Activated CD4-positive, alpha-beta T cell treated with anti-CD3 and anti-CD28 coated beads, Interleukin-2, Interleukin-4, amounts not matched to agents 100 ng/mL and 50 ng/mL, durations not matched to agents 16 hours and 8 hours (primary cell): Measurements from ENCODE around the gene MAPKAPK2.

Experiments
- DNase-seq: peaks from one replicate; pipeline ENCODE4 v3.0.0-alpha.2; 2020; ENCODE audit warnings: low spot score

Gene MAPKAPK2

DNA sequence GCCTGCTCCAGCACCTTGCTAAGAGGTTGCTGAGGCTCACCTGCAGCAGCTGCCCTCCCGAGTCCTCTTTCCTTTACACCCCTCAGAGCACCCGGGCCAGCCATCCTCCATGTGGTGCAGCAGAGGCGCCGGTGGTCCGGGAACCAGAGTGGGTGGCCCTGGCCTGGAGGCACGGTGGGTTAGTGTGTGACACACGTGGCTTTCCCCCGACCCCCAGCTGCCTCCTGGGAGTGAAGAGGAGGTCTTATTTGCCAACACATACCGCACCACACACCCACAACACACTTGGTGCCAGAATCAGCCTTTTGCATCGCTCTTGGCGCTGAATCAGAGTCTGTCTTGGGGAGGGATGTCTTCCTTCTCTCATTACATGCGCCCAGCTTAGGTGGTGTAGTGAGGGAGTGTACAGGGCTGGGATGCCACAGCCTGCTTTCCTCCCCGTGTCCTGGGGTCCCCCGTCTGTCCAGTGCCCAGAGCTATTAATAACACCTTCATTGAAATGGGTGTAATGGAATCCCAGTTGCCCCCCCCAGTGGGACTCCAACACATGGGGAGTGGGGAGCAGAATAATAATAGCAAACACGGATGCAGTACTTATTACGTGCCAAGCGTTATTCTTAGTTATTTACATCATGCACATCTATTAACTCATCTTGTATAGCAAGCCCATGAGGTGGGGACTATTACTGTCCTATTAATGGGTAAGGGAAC, 38.2 kb downstream of the MAPKAPK2 start:
- DNase-seq: no peak

- DNase-seq: no peak
These were observed 38.7 kb downstream of the MAPKAPK2 start for GRCh38 chr1:206723462-206723804.

DNA sequence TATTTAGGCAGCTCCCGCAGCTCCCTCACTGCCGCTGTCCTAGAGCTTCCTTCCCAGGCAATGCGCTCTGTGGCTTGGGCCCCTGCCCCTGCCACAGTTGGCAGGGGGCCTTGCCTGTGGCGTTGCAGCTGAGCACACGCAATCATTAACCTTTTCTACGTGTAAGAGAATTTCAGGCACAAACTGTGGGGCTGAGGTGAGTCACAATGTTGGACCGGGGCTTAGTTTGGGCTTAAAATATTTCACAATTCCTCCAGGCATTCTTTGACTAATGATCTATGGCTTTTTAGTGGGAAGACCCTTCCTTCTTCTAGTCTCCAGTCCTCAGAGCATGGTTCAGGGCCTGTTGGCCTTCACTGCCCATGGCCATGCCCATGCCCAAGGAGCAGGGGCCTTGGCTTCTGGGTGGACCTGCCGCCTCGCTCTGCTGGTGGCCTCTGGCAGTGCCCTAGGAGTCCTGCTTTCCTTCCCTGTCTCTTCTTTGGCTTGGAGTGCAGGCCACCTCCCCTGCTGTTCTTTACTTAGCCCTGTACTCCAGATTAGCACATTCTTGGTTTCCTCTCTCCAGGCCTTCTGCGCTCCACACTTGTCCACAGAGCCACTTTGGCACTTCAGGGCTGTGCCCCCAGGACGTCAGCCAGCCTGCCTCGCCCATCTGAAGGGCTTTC, 39.2 kb downstream of the MAPKAPK2 start:
- no peak for DNase-seq

DNA sequence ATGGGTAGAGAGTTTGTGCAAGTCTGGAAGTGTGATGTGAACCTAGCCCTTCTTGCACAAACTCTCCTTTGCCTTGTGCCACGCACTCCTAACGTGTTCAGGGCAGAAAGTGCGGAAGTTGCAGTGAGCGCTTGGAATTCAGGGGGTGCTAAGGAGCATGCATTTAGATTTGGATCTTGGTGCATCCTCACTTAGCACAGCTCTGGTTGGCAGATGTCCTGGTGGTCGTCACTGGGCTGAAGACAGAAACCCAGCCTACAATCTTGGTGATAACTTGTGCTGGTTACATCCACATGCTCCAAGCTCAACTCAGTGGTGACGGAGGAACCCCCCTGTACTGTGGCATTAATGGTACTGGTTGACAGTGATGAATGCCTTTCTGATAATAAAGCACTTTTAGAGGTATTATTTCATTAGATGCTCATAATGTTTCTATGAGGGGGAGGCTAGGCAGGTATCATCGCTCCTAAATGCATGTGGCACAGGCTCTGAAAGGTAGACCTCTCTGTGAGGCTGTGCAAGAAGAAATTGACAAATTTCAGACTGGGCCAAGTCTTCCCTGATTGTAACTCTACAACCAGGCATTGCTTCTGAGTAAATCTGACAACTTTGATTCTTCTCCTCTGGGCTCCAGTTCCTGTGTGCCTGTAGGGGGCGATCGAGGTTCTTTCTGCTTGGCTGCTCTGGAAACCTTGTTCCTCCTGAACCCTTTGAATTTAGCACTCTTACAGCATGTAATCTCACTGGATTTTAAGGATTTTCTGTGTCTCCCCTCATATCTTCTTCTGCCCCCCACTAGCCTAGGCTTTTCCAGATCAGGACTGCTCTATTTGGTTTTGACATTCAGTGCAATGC, 40.6 kb downstream of the MAPKAPK2 start:
- DNase-seq: peak; percentile 68

DNA sequence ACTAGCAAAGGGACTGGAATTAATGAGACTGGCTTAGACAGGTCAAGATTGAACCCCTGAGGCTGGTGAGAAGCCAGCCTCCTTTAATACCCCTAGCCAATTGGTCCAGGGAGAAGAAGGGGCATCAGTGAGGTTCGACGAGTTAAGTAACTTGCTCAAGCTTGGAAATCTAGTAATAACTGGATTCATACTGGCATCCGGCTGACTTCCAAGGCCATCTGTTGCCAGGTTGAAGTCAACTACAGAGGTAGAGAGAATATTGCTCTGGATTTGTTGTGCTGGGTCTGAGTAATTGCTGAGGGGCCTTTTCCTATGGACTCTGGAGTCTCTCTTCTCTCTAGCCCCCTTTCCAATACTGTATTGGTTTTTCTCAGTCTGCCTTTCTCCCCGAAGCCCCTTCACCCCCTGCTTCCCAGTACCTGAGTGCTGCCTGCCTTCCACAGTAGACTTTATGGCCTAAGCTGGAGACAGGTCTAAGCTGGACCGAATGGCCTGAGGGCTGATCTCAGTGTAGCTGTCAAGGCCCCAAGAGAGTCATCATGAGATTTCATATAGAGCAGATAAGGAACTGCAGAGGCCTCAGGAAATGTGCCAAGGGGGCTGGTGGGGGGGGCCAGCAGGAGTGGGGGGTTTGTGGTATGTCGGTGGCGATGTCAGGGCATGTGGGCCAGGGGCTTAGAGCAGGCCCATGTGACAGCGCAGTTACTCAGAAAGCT, 43.4 kb downstream of the MAPKAPK2 start:
- no peak for DNase-seq

- no peak for DNase-seq
These were observed 43.9 kb downstream of the MAPKAPK2 start for GRCh38 chr1:206728697-206728987.

DNA sequence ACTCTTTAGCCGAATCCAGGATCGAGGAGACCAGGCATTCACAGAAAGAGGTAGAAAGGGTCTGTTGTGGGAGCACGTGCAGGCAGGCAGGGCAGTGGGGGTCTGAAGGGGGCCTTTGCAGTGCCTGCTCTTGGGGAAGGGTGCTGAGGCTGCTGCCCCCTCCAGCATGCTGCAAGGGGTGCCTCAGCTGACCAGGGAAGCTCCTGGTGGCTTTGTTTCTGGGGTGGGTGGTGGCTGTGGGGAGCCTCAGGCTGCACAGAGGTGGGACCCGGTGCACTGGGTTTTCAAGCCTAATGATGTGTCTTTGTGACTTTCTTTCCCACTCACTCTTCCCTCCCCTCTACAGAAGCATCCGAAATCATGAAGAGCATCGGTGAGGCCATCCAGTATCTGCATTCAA, 44.3 kb downstream of the MAPKAPK2 start:
- DNase-seq: no peak

DNA sequence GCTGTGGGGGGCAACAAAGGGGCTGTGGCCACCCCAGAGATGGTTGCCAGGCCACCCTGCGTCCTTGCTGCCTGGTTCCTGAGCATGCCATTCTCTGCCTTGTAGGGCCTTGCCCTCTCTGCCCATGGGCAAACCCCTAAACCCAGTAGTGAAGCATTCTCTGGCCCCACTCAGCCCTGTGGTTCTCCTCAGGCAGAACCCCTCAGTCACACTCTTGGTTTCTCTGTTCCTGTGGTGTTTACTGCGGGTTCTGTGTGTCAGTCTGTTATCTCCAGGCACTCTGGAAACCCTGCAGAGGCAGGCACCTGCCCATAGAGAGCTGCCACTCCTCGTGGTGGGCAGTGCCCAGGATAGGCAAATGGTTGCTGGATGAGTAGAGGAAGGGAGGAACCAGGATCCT, 44.8 kb downstream of the MAPKAPK2 start:
- DNase-seq: no peak

DNA sequence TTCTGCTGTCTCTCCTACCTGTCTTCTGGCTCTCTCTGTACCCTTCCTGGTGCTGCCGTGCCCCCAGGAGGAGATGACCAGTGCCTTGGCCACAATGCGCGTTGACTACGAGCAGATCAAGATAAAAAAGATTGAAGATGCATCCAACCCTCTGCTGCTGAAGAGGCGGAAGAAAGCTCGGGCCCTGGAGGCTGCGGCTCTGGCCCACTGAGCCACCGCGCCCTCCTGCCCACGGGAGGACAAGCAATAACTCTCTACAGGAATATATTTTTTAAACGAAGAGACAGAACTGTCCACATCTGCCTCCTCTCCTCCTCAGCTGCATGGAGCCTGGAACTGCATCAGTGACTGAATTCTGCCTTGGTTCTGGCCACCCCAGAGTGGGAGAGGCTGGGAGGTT, 47.8 kb downstream of the MAPKAPK2 start:
- DNase-seq: no peak

DNA sequence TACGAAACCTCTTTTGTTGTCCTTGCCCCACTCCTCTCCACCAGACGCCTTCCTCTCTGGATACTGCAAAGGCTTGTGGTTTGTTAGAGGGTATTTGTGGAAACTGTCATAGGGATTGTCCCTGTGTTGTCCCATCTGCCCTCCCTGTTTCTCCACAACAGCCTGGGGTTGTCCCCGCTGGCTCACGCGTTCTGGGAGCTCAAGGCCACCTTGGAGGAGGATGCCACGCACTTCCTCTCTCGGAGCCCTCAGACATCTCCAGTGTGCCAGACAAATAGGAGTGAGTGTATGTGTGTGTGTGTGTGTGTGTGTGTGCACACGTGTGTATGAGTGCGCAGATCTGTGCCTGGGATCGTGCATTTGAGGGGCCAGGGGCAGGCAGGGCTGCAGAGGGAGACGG, 48.3 kb downstream of the MAPKAPK2 start:
- no peak for DNase-seq

DNA sequence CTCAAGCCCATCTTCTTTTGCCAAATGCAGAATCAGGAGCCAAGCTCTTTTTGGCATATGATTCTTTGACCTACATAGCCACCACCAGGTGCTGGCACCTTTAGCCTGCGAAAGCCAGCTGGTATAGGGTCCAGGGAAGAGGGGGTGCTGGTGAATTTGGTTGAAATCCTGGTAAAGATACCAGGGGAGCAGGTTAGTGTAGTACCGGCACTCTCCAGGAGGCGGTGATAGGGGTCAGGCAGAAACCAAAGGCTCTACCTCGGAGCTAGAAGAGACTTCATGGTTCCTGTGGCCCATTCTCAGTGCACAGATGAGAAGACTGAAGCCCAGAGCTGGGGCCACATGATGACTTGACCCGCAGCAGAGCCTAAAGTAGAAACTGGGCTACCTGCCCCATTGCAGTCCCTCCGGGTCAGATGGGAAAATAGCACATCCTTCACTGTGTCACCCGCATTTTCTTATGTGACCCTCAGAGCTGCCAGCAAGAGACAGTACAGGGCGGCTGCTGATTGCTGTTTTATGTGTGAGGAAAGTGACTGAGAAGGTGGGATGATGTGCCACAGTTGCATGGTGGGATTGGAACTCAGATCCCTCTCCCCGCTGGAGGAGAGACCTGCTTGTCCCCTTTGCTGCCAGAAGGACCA, 49.9 kb downstream of the MAPKAPK2 start:
- peak; percentile 64 for DNase-seq

DNA sequence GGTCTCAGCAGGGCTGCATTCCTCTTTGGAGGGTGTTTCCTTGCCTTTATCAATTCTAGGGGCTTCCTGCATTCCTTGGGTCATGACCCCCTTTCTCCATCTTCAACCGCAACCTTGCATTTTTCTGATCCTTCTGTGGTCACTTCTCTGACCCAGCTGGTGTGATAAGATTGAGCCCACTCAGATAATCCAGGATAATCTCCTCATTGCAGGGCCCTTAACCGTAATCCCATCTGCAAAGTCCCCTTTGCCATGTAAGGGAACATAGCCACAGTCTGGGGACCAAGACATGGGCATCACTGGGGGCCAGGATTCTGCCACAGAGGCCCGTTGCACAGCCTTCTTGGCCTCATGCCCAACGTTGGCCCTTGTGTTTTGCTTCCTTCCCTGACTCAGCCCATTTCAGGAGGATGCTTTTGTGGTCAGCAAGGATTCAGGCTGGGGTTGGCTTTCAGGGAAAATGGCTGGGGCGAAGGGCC, 50.9 kb downstream of the MAPKAPK2 start:
- no peak for DNase-seq

DNA sequence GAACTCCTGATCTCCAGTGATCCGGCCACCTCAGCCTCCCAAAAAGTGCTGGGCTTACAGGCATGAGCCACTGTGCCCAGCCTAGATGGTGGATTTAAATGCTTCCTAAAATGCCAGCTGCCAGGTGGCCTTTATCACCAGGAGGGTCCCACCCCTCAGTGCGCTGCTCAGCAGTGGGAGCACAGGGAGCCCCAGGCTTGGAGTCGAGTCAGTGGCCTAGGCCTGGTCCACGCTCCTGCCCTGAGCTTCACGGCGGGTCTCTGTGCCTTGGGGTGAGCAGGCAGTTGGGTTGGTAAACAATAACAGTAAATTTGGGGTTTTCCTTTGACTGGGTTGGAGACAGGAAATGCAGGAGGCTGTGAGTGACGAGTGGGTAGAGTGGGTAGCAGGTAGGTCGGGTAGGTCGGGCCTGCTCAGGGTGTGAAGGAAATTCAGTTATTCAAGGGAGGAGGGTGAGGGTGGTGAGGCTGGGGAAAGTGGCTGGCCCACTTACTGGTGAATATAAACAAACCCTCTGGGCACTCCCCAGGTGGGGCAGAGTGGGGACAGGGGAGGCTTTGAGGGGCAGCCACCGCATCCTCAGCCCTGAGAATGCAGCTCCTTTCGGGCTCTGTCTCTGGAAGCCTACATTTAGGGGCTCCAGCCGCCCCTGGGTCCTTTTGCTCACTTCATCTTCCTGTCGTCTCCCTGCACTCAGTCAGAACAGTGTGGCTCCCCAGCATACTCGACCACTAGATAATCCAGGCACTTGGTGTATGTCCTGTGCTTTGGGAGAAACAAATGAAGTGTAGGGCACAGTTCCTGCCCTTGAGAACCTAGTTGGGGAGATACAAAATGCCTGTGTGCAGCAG, 52.4 kb downstream of the MAPKAPK2 start:
- DNase-seq: peak; percentile 68

DNA sequence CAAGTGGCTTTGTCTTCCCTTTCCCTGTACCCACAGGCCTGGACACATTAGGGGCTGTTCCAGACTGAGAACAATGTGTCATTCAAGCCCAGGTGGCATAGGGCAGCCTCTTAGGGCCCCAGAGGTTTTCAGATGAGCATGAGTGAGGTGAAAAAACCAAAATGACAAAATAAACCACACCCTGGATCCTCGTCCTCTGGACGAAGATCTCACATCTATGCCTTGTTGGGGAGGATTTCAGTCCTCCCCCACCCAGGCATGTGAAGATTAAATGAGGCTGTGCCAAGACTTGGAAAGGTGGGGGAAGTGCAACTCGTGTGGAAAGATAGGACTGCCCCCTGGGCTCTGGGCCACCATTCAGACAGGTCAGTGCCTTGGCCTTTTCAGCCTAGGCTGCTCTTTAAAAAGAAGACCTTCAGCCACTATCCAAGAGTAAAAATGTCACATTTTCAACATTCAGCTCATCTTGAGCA, 53.1 kb downstream of the MAPKAPK2 start:
- DNase-seq: peak; percentile 59

DNA sequence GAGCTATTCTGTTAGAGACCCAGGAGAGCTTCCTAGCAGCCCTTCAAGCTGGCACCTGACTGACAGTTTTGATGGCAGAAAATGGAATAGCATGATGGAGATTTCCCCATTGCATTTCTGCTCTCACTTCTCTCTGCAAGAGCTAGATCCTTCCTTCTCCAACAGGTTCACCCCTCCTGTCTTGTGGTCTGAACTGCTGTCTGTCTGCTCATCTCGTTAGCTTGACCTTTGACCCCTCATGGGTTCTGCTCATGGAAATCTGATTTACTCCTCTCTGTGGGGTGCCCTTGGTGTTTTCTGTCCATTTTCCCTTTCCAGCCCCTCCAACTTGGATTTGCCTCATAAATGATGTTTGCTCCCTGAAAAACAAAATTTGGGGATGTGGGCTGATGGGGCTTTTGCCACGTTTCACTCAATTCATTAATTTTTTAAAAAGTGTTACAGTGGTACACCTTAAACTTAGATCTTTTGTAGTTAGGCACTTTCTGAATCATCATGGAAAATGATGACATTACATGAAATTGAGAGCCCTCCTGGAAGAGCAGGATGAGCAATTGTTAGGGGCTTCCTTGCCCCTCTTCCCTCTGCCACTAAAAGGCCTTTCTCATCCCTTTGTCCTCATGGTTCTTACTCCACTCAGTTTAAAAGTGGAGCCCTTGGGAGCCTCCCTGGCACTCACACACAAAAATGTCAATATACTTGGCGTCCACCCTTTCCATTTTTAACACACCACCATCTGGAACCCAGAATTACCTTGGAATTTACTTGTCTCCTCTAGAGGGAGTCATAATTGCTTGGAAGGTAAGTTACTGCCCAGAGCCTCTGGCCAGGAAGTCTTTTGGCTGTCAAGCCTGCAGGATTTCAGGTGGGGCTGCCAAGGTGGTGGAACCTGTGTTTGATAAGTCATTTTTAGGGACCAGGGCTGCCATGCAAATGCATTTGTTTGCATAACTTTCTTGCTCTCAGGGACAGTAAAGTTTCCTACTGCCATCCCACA, 54.0 kb downstream of the MAPKAPK2 start:
- no peak for DNase-seq

- peak; percentile 87 for DNase-seq
These were observed 54.8 kb downstream of the MAPKAPK2 start for GRCh38 chr1:206739411-206740076.

GRCh38 chr1:206741142-206741701, 56.5 kb downstream of the MAPKAPK2 start:
- DNase-seq: no peak

- DNase-seq: peak; percentile 49
These were observed 58.1 kb downstream of the MAPKAPK2 start for GRCh38 chr1:206742719-206743383.
